Stimulated activated CD8-positive, alpha-beta memory T cell treated with anti-CD3 and anti-CD28 coated beads, Interleukin-15, amount 100 ng/mL, for 4 hours (primary cell): ENCODE measurements around the gene ASCC3.
"Not testable (repeated sequence)": the region's sequence is repeated elsewhere in the genome, so short reads cannot be mapped to it uniquely, and the experiment has no call there.

ENCODE experiments used
- DNase-seq, 2 donors: peaks; one replicate each; pipeline ENCODE4 v3.0.0-alpha.2; 2020; ENCODE audit warnings: low read depth in 2 of 2

The ASCC3 gene

GRCh38 chr6:100803264-100804045, 77.7 kb downstream of the ASCC3 start:
- DNase-seq: no peak

GRCh38 chr6:100801036-100801435, 80.1 kb downstream of the ASCC3 start:
- no peak for DNase-seq

- DNase-seq: no peak
Measured at GRCh38 chr6:100796049-100796823, 84.9 kb downstream of the ASCC3 start.

GRCh38 chr6:100790084-100790483, 91.0 kb downstream of the ASCC3 start:
- DNase-seq: no peak

GRCh38 chr6:100785982-100786381, 95.1 kb downstream of the ASCC3 start:
- DNase-seq: no peak

- no peak for DNase-seq
Measured at GRCh38 chr6:100780648-100781047, 100.5 kb downstream of the ASCC3 start.

GRCh38 chr6:100775667-100776066, 105.5 kb downstream of the ASCC3 start:
- no peak for DNase-seq

GRCh38 chr6:100774681-100775080, 106.4 kb downstream of the ASCC3 start:
- no peak for DNase-seq

GRCh38 chr6:100768816-100769351, 112.2 kb downstream of the ASCC3 start:
- no peak for DNase-seq

GRCh38 chr6:100763617-100764241, 117.4 kb downstream of the ASCC3 start:
- DNase-seq: no peak

GRCh38 chr6:100761841-100762240, 119.3 kb downstream of the ASCC3 start:
- DNase-seq: no peak

- DNase-seq: not testable (repeated sequence)
Measured at GRCh38 chr6:100758386-100758785, 122.7 kb downstream of the ASCC3 start.

- DNase-seq: no peak
Measured at GRCh38 chr6:100753421-100753820, 127.7 kb downstream of the ASCC3 start.

GRCh38 chr6:100751590-100751989, 129.5 kb downstream of the ASCC3 start:
- no peak for DNase-seq

GRCh38 chr6:100745419-100746041, 135.6 kb downstream of the ASCC3 start:
- no peak for DNase-seq

GRCh38 chr6:100740439-100740838, 140.7 kb downstream of the ASCC3 start:
- no peak for DNase-seq

GRCh38 chr6:100737720-100738119, 143.4 kb downstream of the ASCC3 start:
- not testable (repeated sequence) for DNase-seq

GRCh38 chr6:100731411-100731810, 149.7 kb downstream of the ASCC3 start:
- no peak for DNase-seq

GRCh38 chr6:100730001-100730980, 150.8 kb downstream of the ASCC3 start:
- no peak for DNase-seq

GRCh38 chr6:100726666-100727065, 154.5 kb downstream of the ASCC3 start:
- DNase-seq: no peak

- no peak for DNase-seq
Measured at GRCh38 chr6:100724696-100725095, 156.4 kb downstream of the ASCC3 start.
